K562 (cell line): ENCODE data around the gene ZBTB18. TPM values are rescaled to one million over a fixed set of nuclear protein-coding genes. Genes with fewer than 3 reads are reported as not detected.

Source experiments
- ATAC-seq: fragments of 200-7000 bp; cut with Tn5 transposase; 3 replicates; pipeline ENCODE4 v1.9.1; 2020; ENCODE audit warnings: moderate library complexity
- BruUV-seq: library from RNA; stranded (reverse); fragments of 400-500 nt; replicated peaks from 2 replicates; lab custom pipeline; 2021; lab: Mats Ljungman, UMichigan
- CTCF ChIA-PET: fragments of 300-600 bp; formaldehyde crosslinking; extraction: SDS; loops from one replicate; lab custom pipeline; 2021; ENCODE audit warnings: low intra/inter-chr PET ratio; lab: Yijun Ruan, JAX
- POLR2A ChIA-PET: fragments of 300-600, 350-650 bp; sonication (Branson Sonifier 250); formaldehyde crosslinking; extraction: SDS; loops from one replicate; lab custom pipeline; 2021; ENCODE audit warnings: antibody characterized with exemption, inconsistent platforms; lab: Yijun Ruan, JAX
- DNase-seq, 4 experiments: peaks; one replicate each; pipeline versions ENCODE4 v3.0.0 to v3.0.0-alpha.2; 2011 to 2018; ENCODE audit warnings: low spot score in 3 of 4, mixed read lengths in 3 of 4; ENCODE audit errors: extremely low read depth in 1 of 4
- FAIRE-seq: peaks from 2 replicates; lab custom pipeline; 2011; peaks lifted over from hg19 to GRCh38; lab: Jason Lieb, UNC
- H2AFZ ChIP-seq: 2 replicates; pipeline ENCODE4 v1.6.0; 2011; ENCODE audit warnings: low read depth, low read length, control low read depth, inconsistent platforms
- H3K27ac ChIP-seq: fragments of 200-600 bp; 3 replicates; pipeline ENCODE4 v1.8.0; 2011; ENCODE audit warnings: low read depth, mild to moderate bottlenecking, control low read depth, inconsistent platforms, low read length, moderate library complexity, mixed read lengths; ENCODE audit errors: extremely low read depth
- H3K27me3 ChIP-seq, 2 experiments: fragments of 300-600 bp in 1 of 2; 2 replicates in 1 of 2; 3 replicates in 1 of 2; pipeline versions ENCODE4 v1.6.0 to v1.8.0; 2011; ENCODE audit warnings: inconsistent platforms in 2 of 2, low read length in 2 of 2, mild to moderate bottlenecking in 1 of 2, mixed read lengths in 1 of 2, moderate library complexity in 1 of 2; ENCODE audit not compliant: control insufficient read depth in 2 of 2, insufficient read depth in 2 of 2
- H3K36me3 ChIP-seq: fragments of 300-600 bp; 3 replicates; pipeline ENCODE4 v1.8.0; 2011; ENCODE audit warnings: mild to moderate bottlenecking, low read length, inconsistent platforms; ENCODE audit not compliant: control insufficient read depth, insufficient read depth
- H3K4me1 ChIP-seq, 2 experiments: fragments of 200-600 bp in 1 of 2; replicated peaks in 1 of 2; 2 replicates in 1 of 2; 3 replicates in 1 of 2; pipeline versions ENCODE4 v1.5.1 to v1.8.0; 2011; ENCODE audit warnings: inconsistent platforms in 2 of 2, low read length in 2 of 2, mild to moderate bottlenecking in 1 of 2, mixed read lengths in 1 of 2, moderate library complexity in 1 of 2; ENCODE audit not compliant: control insufficient read depth in 2 of 2, insufficient read depth in 2 of 2
- H3K4me2 ChIP-seq: 2 replicates; pipeline ENCODE4 v1.6.1; 2011; ENCODE audit warnings: low read length, control low read depth, inconsistent platforms, mixed read lengths; ENCODE audit not compliant: insufficient read depth
- H3K4me3 ChIP-seq: fragments of 200-600 bp; sonication (generic), shearing (Covaris generic); 2 replicates; pipeline ENCODE4 v1.5.1; 2016; ENCODE audit warnings: control low read depth, inconsistent platforms
- H3K79me2 ChIP-seq: fragments of 200-600 bp; 3 replicates; pipeline ENCODE4 v1.8.0; 2011; ENCODE audit warnings: low read length, inconsistent platforms; ENCODE audit not compliant: control insufficient read depth, insufficient read depth
- H3K9ac ChIP-seq, 2 experiments: 2 replicates each; pipeline versions ENCODE4 v1.6.0 to v1.6.1; 2011; ENCODE audit warnings: low read depth in 2 of 2, low read length in 2 of 2, control low read depth in 1 of 2, inconsistent platforms in 1 of 2, mild to moderate bottlenecking in 1 of 2, mixed read lengths in 1 of 2; ENCODE audit not compliant: insufficient read depth in 1 of 2
- H3K9me1 ChIP-seq: one replicate; pipeline ENCODE4 v1.6.0; 2011; ENCODE audit warnings: inconsistent platforms, mild to moderate bottlenecking, low read length, moderate library complexity; ENCODE audit not compliant: control insufficient read depth, insufficient read depth
- H3K9me3 ChIP-seq: replicated peaks from 2 replicates; pipeline ENCODE4 v1.5.1; 2011; ENCODE audit warnings: low read depth, low read length, inconsistent platforms; ENCODE audit not compliant: control insufficient read depth, insufficient read depth
- H4K20me1 ChIP-seq: replicated peaks from 2 replicates; pipeline ENCODE4 v1.6.1; 2011; ENCODE audit warnings: low read length, inconsistent platforms, mixed read lengths; ENCODE audit not compliant: control insufficient read depth, insufficient read depth
- BDP1 ChIP-seq: IDR thresholded peaks from 3 replicates; pipeline ENCODE4 v1.6.1; 2011; ENCODE audit not compliant: insufficient read length, insufficient read depth
- CREM ChIP-seq: IDR thresholded peaks from 2 replicates; pipeline ENCODE4 v1.6.1; 2014; ENCODE audit warnings: antibody characterized with exemption, low read depth
- E2F4 ChIP-seq: sonication (generic); formaldehyde crosslinking; IDR thresholded peaks from 2 replicates; pipeline ENCODE4 v1.8.0; 2022; ENCODE audit warnings: mild to moderate bottlenecking, low read depth, missing genetic modification reagents
- HNRNPK ChIP-seq: fragments of 200-400 bp; formaldehyde crosslinking; IDR thresholded peaks from one replicate; pipeline ENCODE4 v1.6.1; 2018; ENCODE audit warnings: mild to moderate bottlenecking, low read depth, low read length; ENCODE audit not compliant: poor library complexity, severe bottlenecking
- KDM4B ChIP-seq, 2 experiments: fragments of 450-650 bp in 1 of 2; sonication (generic) in 1 of 2; IDR thresholded peaks; 2 replicates each; pipeline ENCODE4 v1.6.1; 2016 to 2017; ENCODE audit warnings: borderline replicate concordance in 2 of 2, antibody characterized with exemption in 1 of 2, low read depth in 1 of 2, mild to moderate bottlenecking in 1 of 2
- NFYB ChIP-seq: IDR thresholded peaks from 2 replicates; pipeline ENCODE4 v1.6.1; 2011; ENCODE audit warnings: mild to moderate bottlenecking, moderate library complexity; ENCODE audit not compliant: insufficient read length; ENCODE audit errors: extremely low read depth
- PHTF2 ChIP-seq: fragments of 250-450 bp; sonication (Bioruptor Pico); IDR thresholded peaks from 2 replicates; pipeline ENCODE4 v1.5.0; 2021; ENCODE audit warnings: mild to moderate bottlenecking
- POU5F1 ChIP-seq: fragments of 150-350 bp; IDR thresholded peaks from 2 replicates; pipeline ENCODE4 v1.6.1; 2014; ENCODE audit warnings: borderline replicate concordance, low read length, low read depth, mild to moderate bottlenecking; ENCODE audit not compliant: partially characterized antibody
- RBM17 ChIP-seq: fragments of 200-400 bp; formaldehyde crosslinking; IDR thresholded peaks from 2 replicates; pipeline ENCODE4 v1.6.1; 2017; ENCODE audit warnings: low read depth, mild to moderate bottlenecking, low read length, borderline replicate concordance
- SP1 ChIP-seq: sonication (generic); formaldehyde crosslinking; IDR thresholded peaks from 2 replicates; pipeline ENCODE4 v1.8.1; 2022; ENCODE audit warnings: mild to moderate bottlenecking, missing genetic modification reagents
- SP2 ChIP-seq: IDR thresholded peaks from 2 replicates; pipeline ENCODE4 v1.6.1; 2011; ENCODE audit warnings: mild to moderate bottlenecking, low read depth, low read length, moderate library complexity; ENCODE audit not compliant: poor library complexity, severe bottlenecking; ENCODE audit errors: extremely low read depth
- SPI1 ChIP-seq: IDR thresholded peaks from 2 replicates; pipeline ENCODE4 v1.6.1; 2011; ENCODE audit warnings: low read depth, low read length, control low read depth, borderline replicate concordance
- TFAP4 ChIP-seq: sonication (generic); formaldehyde crosslinking; IDR thresholded peaks from 2 replicates; pipeline ENCODE4 v1.8.0; 2022; ENCODE audit warnings: missing genetic modification reagents, mild to moderate bottlenecking, moderate library complexity, borderline replicate concordance
- USF2 ChIP-seq: sonication (generic); formaldehyde crosslinking; IDR thresholded peaks from 2 replicates; pipeline ENCODE4 v1.5.0; 2020; ENCODE audit warnings: missing genetic modification reagents
- ZBTB7A ChIP-seq: IDR thresholded peaks from 2 replicates; pipeline ENCODE4 v1.6.1; 2011; ENCODE audit warnings: low read depth, mild to moderate bottlenecking, low read length, moderate library complexity, borderline replicate concordance; ENCODE audit not compliant: control insufficient read depth
- ZKSCAN3 ChIP-seq: fragments of 250-450 bp; sonication (Bioruptor Pico); IDR thresholded peaks from 2 replicates; pipeline ENCODE4 v1.4.0; 2020
- ZNF644 ChIP-seq: fragments of 200-800 bp; sonication (Bioruptor generic); IDR thresholded peaks from 2 replicates; pipeline ENCODE4 v1.6.1; 2016; ENCODE audit warnings: low read depth, missing genetic modification characterization, missing compliant biosample characterization
- WGBS: fragments of 100-300 bp; shearing (Covaris generic); methylation state at CpG from one replicate; pipeline ENCODE4 v1.1.6; 2016; ENCODE audit warnings: low coverage, mixed read lengths; ENCODE audit not compliant: insufficient coverage; ENCODE audit errors: missing lambda C conversion rate; 5-methylcytosine and 5-hydroxymethylcytosine counted together
- in situ Hi-C: fragments of 300-500 bp; cut with MboI; formaldehyde crosslinking; loops from 4 replicates; pipeline ENCODE4 v1.15.0; 2018; ENCODE audit warnings: inconsistent platforms, mixed read lengths
- intact Hi-C: fragments of 100-400 bp; cut with micrococcal nuclease; formaldehyde crosslinking; loops from 2 replicates; pipeline ENCODE4 v1.14.2; 2022
- polyA plus RNA-seq, 8 experiments: library from polyadenylated mRNA; depleted of rRNA in 4 of 8; stranded (reverse) in 5 of 8; unstranded in 3 of 8; fragments of >200 nt; fragmentation: Nextera tagmentation in 2 of 8; fragmentation: Illumina TruSeq in 1 of 8; extraction: Ambion mirVana in 2 of 8; extraction: Trizol in 1 of 8; gene quantifications; 2 replicates each; pipeline versions ENCODE4 v1.2.1 to v1.2.3, GENCODE V29; 2011 to 2014; ENCODE audit warnings: inconsistent platforms in 1 of 8, missing spikeins in 1 of 8
- total RNA-seq, 7 experiments: library from RNA; depleted of rRNA in 6 of 7; stranded (reverse); fragments of >200 nt in 6 of 7; fragmentation: Illumina TruSeq in 2 of 7; extraction: Trizol in 2 of 7; gene quantifications; 2 replicates each; pipeline versions ENCODE4 v1.2.1 to v1.2.3, GENCODE V29; 2011 to 2021; ENCODE audit warnings: low replicate concordance in 1 of 7

The ZBTB18 gene
- total and polyA plus RNA-seq, 9 of the 15 experiments (the other 6 are each of a cell fraction or from before 2014, with no cell fraction given), result 0.13 to 2.6 (median 1.6) TPM

GRCh38 chr1:244048256-244049161, 2.6 kb upstream of the ZBTB18 start:
- H3K27ac ChIP-seq, result no peak overlapping the region
- H4K20me1 ChIP-seq, result peaks cover 15% of the 10 kb centered on the region; the same call in 1 of the 2 replicates
- no peaks in the 10 kb centered on the region for H3K36me3 ChIP-seq
- H3K27me3 ChIP-seq, result peaks cover 16 to 19% of the 10 kb centered on the region in 2 experiments
- H3K9me3 ChIP-seq, result no peaks in the 10 kb centered on the region
- H3K9me1 ChIP-seq, result no peaks in the 10 kb centered on the region
- ChIA-PET CTCF (interaction anchor here (0.6 kb wide), 1 partner anchor 206 kb away, joined by 3 read pairs; no protein-coding TSS in a partner anchor), POLR2A (interaction anchor here (0.6 to 1.6 kb wide), 5 partner anchors 10 to 1879 kb away, joined by 3 to 5 read pairs (median 3); no protein-coding TSS in a partner anchor)
- peak; percentile 99 for DNase-seq
- peaks cover 13% of the 10 kb centered on the region in 2 experiments for H3K4me1 ChIP-seq
- H3K79me2 ChIP-seq, result no peaks in the 10 kb centered on the region
- peak overlapping the region; percentile 74 for H3K4me3 ChIP-seq
- peak; percentile 98 for ATAC-seq
- 0% methylated on average over 4 of the region's 109 CpGs for WGBS
- no peak overlapping the region for H2AFZ ChIP-seq
- H3K9ac ChIP-seq, result no peak overlapping the region; a peak in 1 of 4 replicates
- BruUV-seq, result no TSS peak
- H3K4me2 ChIP-seq, result no peak overlapping the region
- in situ Hi-C loops, result no loop called here
- peak; percentile 86 for FAIRE-seq
- intact Hi-C loops, result no loop called here
- TF ChIP-seq POU5F1 (no peak), HNRNPK (peak; percentile 67), NFYB (peak; percentile 80), E2F4 (CRISPR knock-in tag) (no peak), TFAP4 (CRISPR knock-in tag) (peak; percentile 53), ZBTB7A (peak; percentile 49; the same call in 1 of the 2 replicates), KDM4B (IDR thresholded peaks at IDR 0.05; ENCODE audit: borderline replicate concordance in 2 of 2, low read depth in 1 of 2) (0 out of 4 replicates have a peak, but pooled peaks of 1 of the 2 experiments have one; percentile 63), CREM (peak; percentile 73), SP1 (CRISPR knock-in tag) (peak; percentile 74; the same call in 1 of the 2 replicates), SPI1 (no peak), ZKSCAN3 (CRISPR knock-in tag) (no peak), PHTF2 (CRISPR knock-in tag) (no peak), USF2 (no peak), RBM17 (no peak), BDP1 (no peak), ZNF644 (tag) (no peak), SP2 (peak; percentile 81)
